ENCODE results near the gene PROZ.

The PROZ gene

GRCh38 chr13:113139577-113139976 lies 18.9 kb upstream of the PROZ start:
- no peak for DNase-seq (ENCODE audit: low read depth)
- no peak for TF ChIP-seq CTCF (IDR thresholded peaks at IDR 0.05; ENCODE audit: control insufficient read depth, extremely low read depth, insufficient read depth)
- no peak overlapping the region for H3K4me3 ChIP-seq (ENCODE audit: low read depth, low read length)

- DNase-seq (ENCODE audit: low read depth) = no peak
- no peak for TF ChIP-seq CTCF (IDR thresholded peaks at IDR 0.05; ENCODE audit: control insufficient read depth, extremely low read depth, insufficient read depth)
- H3K4me3 ChIP-seq (ENCODE audit: low read depth, low read length) = no peak overlapping the region
These were observed 17.5 kb upstream of the PROZ start for GRCh38 chr13:113140677-113141600.

DNA sequence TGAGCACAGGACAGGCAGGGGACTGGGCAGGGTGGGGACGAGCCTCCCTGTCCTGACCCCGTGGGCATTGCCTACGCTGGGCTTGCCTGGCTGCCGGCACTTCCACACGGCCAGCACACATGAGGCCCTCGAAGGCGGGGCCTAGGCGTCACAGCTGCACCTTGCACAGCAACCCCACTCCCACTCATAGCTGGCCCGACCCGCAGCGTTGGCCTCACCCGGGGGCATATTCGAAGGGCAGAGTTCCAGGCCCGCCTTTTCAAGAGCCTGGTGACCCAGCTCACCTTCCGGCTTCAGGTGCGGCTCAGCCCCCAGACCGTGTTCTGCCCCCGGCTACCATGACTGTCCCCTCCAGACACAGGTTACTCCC lies 16.9 kb upstream of the PROZ start:
- no peak for DNase-seq (ENCODE audit: low read depth)
- no peak overlapping the region for H3K4me3 ChIP-seq (ENCODE audit: low read depth, low read length)
- TF ChIP-seq CTCF (IDR thresholded peaks at IDR 0.05; ENCODE audit: control insufficient read depth, extremely low read depth, insufficient read depth) = no peak

DNA sequence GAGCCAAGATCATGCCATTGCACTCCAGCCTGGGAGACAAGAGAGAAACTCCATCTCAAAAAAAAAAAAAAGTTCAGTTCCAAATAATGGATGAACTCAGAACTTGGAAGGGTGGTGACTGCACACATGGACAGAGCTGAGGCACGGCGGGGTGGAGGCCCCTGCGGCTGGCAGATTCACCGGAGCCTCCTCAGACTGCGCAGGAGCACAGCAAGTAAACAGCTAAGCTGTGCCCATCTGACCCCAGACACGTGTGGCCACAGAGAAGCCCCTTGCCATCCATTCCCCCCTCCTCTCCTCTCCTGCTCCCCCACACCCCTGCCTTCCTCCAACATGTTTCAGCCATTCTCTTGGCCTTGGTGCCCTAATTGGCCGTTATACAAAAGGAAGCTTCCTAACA lies 15.6 kb upstream of the PROZ start:
- TF ChIP-seq CTCF (IDR thresholded peaks at IDR 0.05; ENCODE audit: control insufficient read depth, extremely low read depth, insufficient read depth) = no peak
- no peak overlapping the region for H3K4me3 ChIP-seq (ENCODE audit: low read depth, low read length)
- DNase-seq (ENCODE audit: low read depth) = no peak

DNA sequence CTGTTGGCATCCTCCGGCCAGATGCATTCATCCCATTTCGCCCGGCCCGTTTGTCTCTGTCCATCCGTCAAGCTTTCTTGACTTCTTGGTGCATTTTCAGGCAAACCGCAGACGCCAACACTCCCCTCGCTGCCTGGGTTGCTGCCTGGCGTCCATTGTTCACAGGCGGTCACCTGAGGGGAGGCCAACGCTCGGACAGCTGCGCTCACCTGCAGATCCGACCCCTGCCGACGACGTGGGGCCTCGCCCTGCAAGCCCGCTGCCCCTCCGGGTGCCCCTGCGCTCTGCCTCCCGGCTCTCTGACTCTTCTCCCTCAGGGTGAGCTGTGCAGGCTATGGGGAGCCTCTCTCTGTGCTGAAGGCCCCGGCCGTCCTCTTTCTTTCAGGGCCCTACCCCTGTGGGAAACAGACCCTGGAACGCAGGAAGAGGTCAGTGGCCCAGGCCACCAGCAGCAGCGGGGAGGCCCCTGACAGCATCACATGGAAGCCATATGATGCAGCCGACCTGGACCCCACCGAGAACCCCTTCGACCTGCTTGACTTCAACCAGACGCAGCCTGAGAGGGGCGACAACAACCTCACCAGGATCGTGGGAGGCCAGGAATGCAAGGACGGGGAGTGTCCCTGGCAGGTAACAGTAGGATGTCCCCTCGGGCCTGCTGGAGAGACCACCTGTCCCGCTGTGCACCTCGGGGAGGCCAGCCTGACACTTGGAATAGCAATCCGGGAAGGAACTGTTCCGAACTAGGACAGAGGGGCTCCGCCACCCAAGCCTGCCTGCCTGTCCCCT lies 14.8 kb upstream of the PROZ start:
- no peak for DNase-seq (ENCODE audit: low read depth)
- no peak for TF ChIP-seq CTCF (IDR thresholded peaks at IDR 0.05; ENCODE audit: control insufficient read depth, extremely low read depth, insufficient read depth)
- H3K4me3 ChIP-seq (ENCODE audit: low read depth, low read length) = no peak overlapping the region

DNA sequence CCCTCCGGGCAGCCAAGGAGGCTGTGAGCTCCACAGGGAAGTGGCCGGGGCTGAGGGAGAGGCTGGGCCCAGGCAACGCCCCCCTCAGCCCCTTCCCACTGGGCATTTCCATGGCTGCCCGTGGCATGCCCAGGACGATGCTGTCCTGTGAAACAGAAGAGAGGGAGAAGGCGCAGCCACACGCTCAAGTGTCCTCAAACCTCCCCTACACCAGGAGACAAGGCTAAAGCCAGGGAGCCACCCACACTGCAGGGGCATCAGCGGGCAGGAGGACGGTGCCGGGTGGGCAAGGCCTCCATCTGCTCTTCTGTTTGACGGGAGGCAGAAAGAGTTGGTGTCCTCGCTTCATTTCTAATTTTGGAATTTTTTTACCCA lies 14.2 kb upstream of the PROZ start:
- DNase-seq (ENCODE audit: low read depth) = no peak
- no peak for TF ChIP-seq CTCF (IDR thresholded peaks at IDR 0.05; ENCODE audit: control insufficient read depth, extremely low read depth, insufficient read depth)
- H3K4me3 ChIP-seq (ENCODE audit: low read depth, low read length) = no peak overlapping the region
